ENCODE results near the gene ZNF407. TPM values are rescaled to one million over a fixed set of nuclear protein-coding genes. Genes with fewer than 3 reads are reported as not detected.

ZNF407 gene
- total RNA-seq, 1 donor from 2014 or later = 14.7 TPM

- no peak for DNase-seq (ENCODE audit: extremely low spot score, unreplicated experiment)
- peak; percentile 64 for TF ChIP-seq CTCF (conservative IDR thresholded peaks at IDR 0.05)
- peaks cover 2% of the 10 kb centered on the region for H3K36me3 Mint-ChIP-seq
- no peaks in the 10 kb centered on the region for H3K27me3 Mint-ChIP-seq
- peaks cover 26% of the 10 kb centered on the region for H3K4me1 Mint-ChIP-seq (ENCODE audit: unreplicated experiment)
- no peak overlapping the region for H3K27ac Mint-ChIP-seq
- no peaks in the 10 kb centered on the region for H3K9me3 Mint-ChIP-seq
- H3K4me3 Mint-ChIP-seq = peak overlapping the region; percentile 42
These were observed 298.8 kb downstream of the ZNF407 start for GRCh38 chr18:74896390-74896991.

GRCh38 chr18:74897971-74898657, 300.4 kb downstream of the ZNF407 start:
- Mint-ChIP-seq H3K4me1 (ENCODE audit: unreplicated experiment) (peaks cover 30% of the 10 kb centered on the region), H3K9me3 (no peaks in the 10 kb centered on the region), H3K27me3 (no peaks in the 10 kb centered on the region), H3K4me3 (no peak overlapping the region), H3K36me3 (no peaks in the 10 kb centered on the region), H3K27ac (no peak overlapping the region)
- no peak for TF ChIP-seq CTCF (conservative IDR thresholded peaks at IDR 0.05)
- no peak for DNase-seq (ENCODE audit: extremely low spot score, unreplicated experiment)

GRCh38 chr18:74898965-74899364, 301.3 kb downstream of the ZNF407 start:
- TF ChIP-seq CTCF (conservative IDR thresholded peaks at IDR 0.05) = no peak
- no peaks in the 10 kb centered on the region for H3K36me3 Mint-ChIP-seq
- DNase-seq (ENCODE audit: extremely low spot score, unreplicated experiment) = no peak
- H3K4me1 Mint-ChIP-seq (ENCODE audit: unreplicated experiment) = peaks cover 30% of the 10 kb centered on the region
- no peaks in the 10 kb centered on the region for H3K27me3 Mint-ChIP-seq
- H3K9me3 Mint-ChIP-seq = no peaks in the 10 kb centered on the region
- H3K27ac Mint-ChIP-seq = no peak overlapping the region
- H3K4me3 Mint-ChIP-seq = no peak overlapping the region

GRCh38 chr18:74899554-74899953, 301.9 kb downstream of the ZNF407 start:
- H3K27me3 Mint-ChIP-seq = no peaks in the 10 kb centered on the region
- DNase-seq (ENCODE audit: extremely low spot score, unreplicated experiment) = no peak
- peak overlapping the region; percentile 3 for H3K27ac Mint-ChIP-seq
- H3K4me3 Mint-ChIP-seq = no peak overlapping the region
- H3K4me1 Mint-ChIP-seq (ENCODE audit: unreplicated experiment) = peaks cover 30% of the 10 kb centered on the region
- no peak for TF ChIP-seq CTCF (conservative IDR thresholded peaks at IDR 0.05)
- no peaks in the 10 kb centered on the region for H3K9me3 Mint-ChIP-seq
- no peaks in the 10 kb centered on the region for H3K36me3 Mint-ChIP-seq

- H3K36me3 Mint-ChIP-seq = no peaks in the 10 kb centered on the region
- H3K4me1 Mint-ChIP-seq (ENCODE audit: unreplicated experiment) = peaks cover 27% of the 10 kb centered on the region
- DNase-seq (ENCODE audit: extremely low spot score, unreplicated experiment) = no peak
- no peaks in the 10 kb centered on the region for H3K27me3 Mint-ChIP-seq
- H3K27ac Mint-ChIP-seq = no peak overlapping the region
- peak overlapping the region; percentile 56 for H3K4me3 Mint-ChIP-seq
- TF ChIP-seq CTCF (conservative IDR thresholded peaks at IDR 0.05) = no peak
- H3K9me3 Mint-ChIP-seq = no peaks in the 10 kb centered on the region
These were observed 303.9 kb downstream of the ZNF407 start for GRCh38 chr18:74901362-74902146.

Measured in type B pancreatic cell (in vitro differentiated cells).